SK-N-SH treated with all-trans-retinoic acid at 6 μM for 48 hours (cell line): ENCODE data around the gene SLC7A8.

ENCODE experiments used
- ATAC-seq: fragments of 200-7000 bp; cut with Tn5 transposase; 3 replicates; pipeline ENCODE4 v1.9.1; 2020; ENCODE audit warnings: mild to moderate bottlenecking, moderate library complexity
- ARNTL ChIP-seq: fragments of 450-650 bp; formaldehyde crosslinking; IDR thresholded peaks from 2 replicates; pipeline ENCODE4 v1.5.0; 2020; ENCODE audit warnings: low read depth, mild to moderate bottlenecking, moderate library complexity, borderline replicate concordance
- BACH2 ChIP-seq: fragments of 250-450 bp; sonication (Bioruptor Pico); IDR thresholded peaks from 2 replicates; pipeline ENCODE4 v1.9.0; 2021; ENCODE audit warnings: mild to moderate bottlenecking, borderline replicate concordance
- ESRRG ChIP-seq: fragments of 250-450 bp; sonication (Bioruptor Pico); IDR thresholded peaks from 2 replicates; pipeline ENCODE4 v1.6.1; 2021; ENCODE audit warnings: mild to moderate bottlenecking
- GLIS3 ChIP-seq: fragments of 250-450 bp; sonication (Bioruptor Pico); IDR thresholded peaks from 2 replicates; pipeline ENCODE4 v1.5.0; 2020; ENCODE audit warnings: mild to moderate bottlenecking, moderate library complexity
- ISL1 ChIP-seq: fragments of 250-450 bp; sonication (Bioruptor Pico); IDR thresholded peaks from 2 replicates; pipeline ENCODE4 v2.1.2; 2022; ENCODE audit warnings: mild to moderate bottlenecking, moderate library complexity
- OSR1 ChIP-seq: fragments of 250-450 bp; sonication (Bioruptor Pico); IDR thresholded peaks from 2 replicates; pipeline ENCODE4 v1.8.0; 2022; ENCODE audit warnings: moderate library complexity, mild to moderate bottlenecking, inconsistent platforms
- PPARA ChIP-seq: fragments of 250-450 bp; sonication (Bioruptor Pico); IDR thresholded peaks from 2 replicates; pipeline ENCODE4 v1.5.0; 2020; ENCODE audit warnings: mild to moderate bottlenecking, borderline replicate concordance
- RARB ChIP-seq: fragments of 250-450 bp; sonication (Bioruptor Pico); IDR thresholded peaks from 2 replicates; pipeline ENCODE4 v1.8.0; 2021; ENCODE audit warnings: mild to moderate bottlenecking, moderate library complexity
- SNAI2 ChIP-seq: fragments of 250-450 bp; sonication (Bioruptor Pico); IDR thresholded peaks from 2 replicates; pipeline ENCODE4 v1.5.0; 2020; ENCODE audit warnings: mild to moderate bottlenecking, moderate library complexity
- TCF4 ChIP-seq: fragments of 250-450 bp; sonication (Bioruptor Pico); IDR thresholded peaks from 2 replicates; pipeline ENCODE4 v1.8.0; 2021; ENCODE audit warnings: mild to moderate bottlenecking, moderate library complexity, borderline replicate concordance
- TOX ChIP-seq: fragments of 250-450 bp; sonication (Bioruptor Pico); IDR thresholded peaks from 2 replicates; pipeline ENCODE4 v1.8.0; 2021; ENCODE audit warnings: mild to moderate bottlenecking, moderate library complexity, borderline replicate concordance
- ZC3H10 ChIP-seq: fragments of 250-450 bp; sonication (Bioruptor Pico); IDR thresholded peaks from 2 replicates; pipeline ENCODE4 v1.5.1; 2021; ENCODE audit warnings: mild to moderate bottlenecking, moderate library complexity
- ZNF70 ChIP-seq: fragments of 450-650 bp; formaldehyde crosslinking; IDR thresholded peaks from 2 replicates; pipeline ENCODE4 v1.5.0; 2020; ENCODE audit warnings: mild to moderate bottlenecking, moderate library complexity
- ZNF8 ChIP-seq: fragments of 450-650 bp; formaldehyde crosslinking; IDR thresholded peaks from 2 replicates; pipeline ENCODE4 v1.5.0; 2020; ENCODE audit warnings: mild to moderate bottlenecking, moderate library complexity
- TF ChIP-seq, protein P1 (sequence below): fragments of 250-450 bp; sonication (Bioruptor Pico); IDR thresholded peaks from 2 replicates; pipeline ENCODE4 v1.8.0; 2020; ENCODE audit warnings: mild to moderate bottlenecking, moderate library complexity, borderline replicate concordance
- TF ChIP-seq, protein P2 (sequence below): fragments of 250-450 bp; sonication (Bioruptor Pico); IDR thresholded peaks from 2 replicates; pipeline ENCODE4 v1.8.0; 2021; ENCODE audit warnings: low read depth, mild to moderate bottlenecking, moderate library complexity, borderline replicate concordance
- TF ChIP-seq, protein P3 (sequence below): fragments of 250-450 bp; sonication (Bioruptor Pico); IDR thresholded peaks from 2 replicates; pipeline ENCODE4 v1.5.0; 2020; ENCODE audit warnings: mild to moderate bottlenecking, moderate library complexity
- TF ChIP-seq, protein P4 (sequence below): fragments of 250-450 bp; sonication (Bioruptor Pico); IDR thresholded peaks from 2 replicates; pipeline ENCODE4 v1.5.1; 2021; ENCODE audit warnings: mild to moderate bottlenecking, moderate library complexity

The SLC7A8 gene

DNA sequence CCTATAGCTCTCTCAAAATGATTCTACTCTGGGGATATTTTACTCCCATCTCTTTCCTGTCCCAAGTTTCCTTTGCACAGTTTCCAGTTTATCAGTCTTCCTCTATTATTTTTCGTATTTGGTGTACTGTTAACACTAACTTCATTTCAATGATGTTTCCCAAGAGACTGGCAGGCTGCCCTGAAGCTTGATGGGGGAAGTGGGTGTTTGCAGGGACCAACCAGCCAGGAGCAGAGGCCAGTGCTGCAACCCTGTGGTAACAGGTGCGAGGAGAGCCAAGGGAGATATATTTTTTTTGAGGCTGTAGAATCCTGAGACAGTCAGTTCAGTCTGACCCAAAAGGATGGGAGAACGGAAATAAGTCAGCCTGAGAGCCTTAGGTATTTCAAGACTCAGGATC lies 52.6 kb downstream of the SLC7A8 start:
- TF ChIP-seq ESRRG (CRISPR knock-in tag) (no peak), BACH2 (CRISPR knock-in tag) (no peak), PPARA (CRISPR knock-in tag) (no peak), ISL1 (CRISPR knock-in tag) (no peak), ZNF8 (CRISPR knock-in tag) (no peak), ARNTL (CRISPR knock-in tag) (no peak), TOX (CRISPR knock-in tag) (no peak), GLIS3 (CRISPR knock-in tag) (no peak), ZNF70 (CRISPR knock-in tag) (no peak), TCF4 (CRISPR knock-in tag) (no peak), OSR1 (CRISPR knock-in tag) (no peak), ZC3H10 (CRISPR knock-in tag) (no peak), RARB (CRISPR knock-in tag) (no peak)
- TF ChIP-seq, protein P1, sequence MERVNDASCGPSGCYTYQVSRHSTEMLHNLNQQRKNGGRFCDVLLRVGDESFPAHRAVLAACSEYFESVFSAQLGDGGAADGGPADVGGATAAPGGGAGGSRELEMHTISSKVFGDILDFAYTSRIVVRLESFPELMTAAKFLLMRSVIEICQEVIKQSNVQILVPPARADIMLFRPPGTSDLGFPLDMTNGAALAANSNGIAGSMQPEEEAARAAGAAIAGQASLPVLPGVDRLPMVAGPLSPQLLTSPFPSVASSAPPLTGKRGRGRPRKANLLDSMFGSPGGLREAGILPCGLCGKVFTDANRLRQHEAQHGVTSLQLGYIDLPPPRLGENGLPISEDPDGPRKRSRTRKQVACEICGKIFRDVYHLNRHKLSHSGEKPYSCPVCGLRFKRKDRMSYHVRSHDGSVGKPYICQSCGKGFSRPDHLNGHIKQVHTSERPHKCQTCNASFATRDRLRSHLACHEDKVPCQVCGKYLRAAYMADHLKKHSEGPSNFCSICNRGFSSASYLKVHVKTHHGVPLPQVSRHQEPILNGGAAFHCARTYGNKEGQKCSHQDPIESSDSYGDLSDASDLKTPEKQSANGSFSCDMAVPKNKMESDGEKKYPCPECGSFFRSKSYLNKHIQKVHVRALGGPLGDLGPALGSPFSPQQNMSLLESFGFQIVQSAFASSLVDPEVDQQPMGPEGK (CRISPR knock-in tag): no peak
- TF ChIP-seq, protein P2, sequence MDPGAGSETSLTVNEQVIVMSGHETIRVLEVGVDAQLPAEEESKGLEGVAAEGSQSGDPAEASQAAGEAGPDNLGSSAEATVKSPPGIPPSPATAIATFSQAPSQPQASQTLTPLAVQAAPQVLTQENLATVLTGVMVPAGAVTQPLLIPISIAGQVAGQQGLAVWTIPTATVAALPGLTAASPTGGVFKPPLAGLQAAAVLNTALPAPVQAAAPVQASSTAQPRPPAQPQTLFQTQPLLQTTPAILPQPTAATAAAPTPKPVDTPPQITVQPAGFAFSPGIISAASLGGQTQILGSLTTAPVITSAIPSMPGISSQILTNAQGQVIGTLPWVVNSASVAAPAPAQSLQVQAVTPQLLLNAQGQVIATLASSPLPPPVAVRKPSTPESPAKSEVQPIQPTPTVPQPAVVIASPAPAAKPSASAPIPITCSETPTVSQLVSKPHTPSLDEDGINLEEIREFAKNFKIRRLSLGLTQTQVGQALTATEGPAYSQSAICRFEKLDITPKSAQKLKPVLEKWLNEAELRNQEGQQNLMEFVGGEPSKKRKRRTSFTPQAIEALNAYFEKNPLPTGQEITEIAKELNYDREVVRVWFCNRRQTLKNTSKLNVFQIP: no peak
- TF ChIP-seq, protein P3, sequence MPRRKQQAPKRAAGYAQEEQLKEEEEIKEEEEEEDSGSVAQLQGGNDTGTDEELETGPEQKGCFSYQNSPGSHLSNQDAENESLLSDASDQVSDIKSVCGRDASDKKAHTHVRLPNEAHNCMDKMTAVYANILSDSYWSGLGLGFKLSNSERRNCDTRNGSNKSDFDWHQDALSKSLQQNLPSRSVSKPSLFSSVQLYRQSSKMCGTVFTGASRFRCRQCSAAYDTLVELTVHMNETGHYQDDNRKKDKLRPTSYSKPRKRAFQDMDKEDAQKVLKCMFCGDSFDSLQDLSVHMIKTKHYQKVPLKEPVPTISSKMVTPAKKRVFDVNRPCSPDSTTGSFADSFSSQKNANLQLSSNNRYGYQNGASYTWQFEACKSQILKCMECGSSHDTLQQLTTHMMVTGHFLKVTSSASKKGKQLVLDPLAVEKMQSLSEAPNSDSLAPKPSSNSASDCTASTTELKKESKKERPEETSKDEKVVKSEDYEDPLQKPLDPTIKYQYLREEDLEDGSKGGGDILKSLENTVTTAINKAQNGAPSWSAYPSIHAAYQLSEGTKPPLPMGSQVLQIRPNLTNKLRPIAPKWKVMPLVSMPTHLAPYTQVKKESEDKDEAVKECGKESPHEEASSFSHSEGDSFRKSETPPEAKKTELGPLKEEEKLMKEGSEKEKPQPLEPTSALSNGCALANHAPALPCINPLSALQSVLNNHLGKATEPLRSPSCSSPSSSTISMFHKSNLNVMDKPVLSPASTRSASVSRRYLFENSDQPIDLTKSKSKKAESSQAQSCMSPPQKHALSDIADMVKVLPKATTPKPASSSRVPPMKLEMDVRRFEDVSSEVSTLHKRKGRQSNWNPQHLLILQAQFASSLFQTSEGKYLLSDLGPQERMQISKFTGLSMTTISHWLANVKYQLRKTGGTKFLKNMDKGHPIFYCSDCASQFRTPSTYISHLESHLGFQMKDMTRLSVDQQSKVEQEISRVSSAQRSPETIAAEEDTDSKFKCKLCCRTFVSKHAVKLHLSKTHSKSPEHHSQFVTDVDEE: no peak

DNA sequence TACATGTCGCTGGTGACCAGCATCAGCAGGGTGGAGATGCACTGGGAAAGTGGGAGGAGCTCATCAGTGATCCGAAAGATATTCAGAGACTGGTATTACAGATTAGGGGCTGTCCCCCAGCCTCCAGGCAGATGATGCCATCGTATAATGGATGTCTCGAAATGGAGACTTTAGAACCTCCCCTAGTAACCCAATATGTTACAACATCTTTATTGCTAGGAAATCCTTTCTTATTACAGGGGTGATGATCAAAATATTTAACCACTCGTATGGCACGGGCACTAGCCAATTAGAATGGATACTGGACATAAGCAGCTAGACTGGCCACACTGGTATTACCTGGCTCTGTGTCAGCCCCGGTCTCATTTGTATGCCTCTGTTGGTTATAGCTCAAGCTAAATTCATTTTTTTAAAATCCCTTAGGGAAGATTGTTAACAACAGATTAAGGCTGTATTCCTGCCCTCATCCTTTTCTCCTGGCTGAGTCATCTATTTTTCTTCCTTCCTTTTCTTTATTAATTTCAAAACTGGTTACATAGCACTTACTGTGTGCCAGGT lies 53.6 kb downstream of the SLC7A8 start:
- TF ChIP-seq ZNF70 (CRISPR knock-in tag) (no peak), RARB (CRISPR knock-in tag) (no peak), GLIS3 (CRISPR knock-in tag) (no peak), TCF4 (CRISPR knock-in tag) (no peak), TOX (CRISPR knock-in tag) (no peak), ZNF8 (CRISPR knock-in tag) (no peak)
- TF ChIP-seq, protein P3: no peak
- ATAC-seq: no peak

More for the DNA sequence above, 52.6 kb downstream of the SLC7A8 start:
- ATAC-seq: no peak

DNA sequence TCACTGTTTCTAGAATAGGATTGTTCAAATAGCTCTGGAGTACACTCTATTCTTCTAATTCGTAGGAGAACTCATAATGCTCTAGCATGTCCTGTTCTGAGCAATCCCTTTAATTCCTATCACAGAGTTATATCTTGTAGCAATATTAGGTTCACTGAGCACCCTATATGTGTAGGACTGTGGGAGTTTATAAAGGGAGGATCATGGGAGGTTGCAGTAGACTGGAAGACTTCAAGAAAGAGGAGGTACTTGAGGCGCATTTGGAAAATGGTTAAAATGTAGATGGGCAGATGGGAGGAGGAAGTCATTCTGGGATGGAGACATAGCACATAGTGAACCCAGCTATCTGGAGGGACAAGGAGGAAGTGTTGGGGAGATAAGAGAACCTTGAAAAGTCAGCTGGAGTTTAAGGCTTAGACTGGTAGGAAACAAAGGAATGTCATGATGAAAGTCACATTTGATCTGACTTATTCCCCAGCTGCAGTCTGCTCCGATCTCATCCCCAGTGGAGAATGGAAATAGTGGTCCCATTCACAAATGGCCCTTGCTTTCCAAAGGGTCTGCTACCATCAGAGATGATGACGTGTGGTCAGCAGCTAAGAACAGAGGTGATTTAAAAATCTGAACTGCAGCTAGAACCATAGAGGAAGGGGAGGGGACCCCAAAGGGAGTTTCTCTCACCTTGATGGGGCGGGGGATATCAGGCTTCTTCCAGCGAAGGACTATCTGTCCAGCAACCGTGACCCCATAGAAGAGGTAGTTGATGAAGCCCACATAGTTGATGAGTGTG lies 54.3 kb downstream of the SLC7A8 start:
- TF ChIP-seq ZNF70 (CRISPR knock-in tag) (no peak), ESRRG (CRISPR knock-in tag) (no peak), RARB (CRISPR knock-in tag) (no peak), SNAI2 (CRISPR knock-in tag) (no peak)
- TF ChIP-seq, protein P4, sequence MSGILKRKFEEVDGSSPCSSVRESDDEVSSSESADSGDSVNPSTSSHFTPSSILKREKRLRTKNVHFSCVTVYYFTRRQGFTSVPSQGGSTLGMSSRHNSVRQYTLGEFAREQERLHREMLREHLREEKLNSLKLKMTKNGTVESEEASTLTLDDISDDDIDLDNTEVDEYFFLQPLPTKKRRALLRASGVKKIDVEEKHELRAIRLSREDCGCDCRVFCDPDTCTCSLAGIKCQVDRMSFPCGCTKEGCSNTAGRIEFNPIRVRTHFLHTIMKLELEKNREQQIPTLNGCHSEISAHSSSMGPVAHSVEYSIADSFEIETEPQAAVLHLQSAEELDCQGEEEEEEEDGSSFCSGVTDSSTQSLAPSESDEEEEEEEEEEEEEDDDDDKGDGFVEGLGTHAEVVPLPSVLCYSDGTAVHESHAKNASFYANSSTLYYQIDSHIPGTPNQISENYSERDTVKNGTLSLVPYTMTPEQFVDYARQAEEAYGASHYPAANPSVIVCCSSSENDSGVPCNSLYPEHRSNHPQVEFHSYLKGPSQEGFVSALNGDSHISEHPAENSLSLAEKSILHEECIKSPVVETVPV: no peak
- ATAC-seq: no peak
